ENCODE data around the gene UBA7. TPM values are rescaled to one million over a fixed set of nuclear protein-coding genes. Genes with fewer than 3 reads are reported as not detected.
A peak's percentile ranks its signal among the peaks of the same experiment; 100 is the strongest.
"Not testable (repeated sequence)": the region's sequence is repeated elsewhere in the genome, so short reads cannot be mapped to it uniquely, and the experiment has no call there.

The UBA7 gene
- total RNA-seq, 1 donor from 2014 or later: 23.4 TPM

- peak; percentile 52 to 57 for DNase-seq (ENCODE audit: low read depth in 2 of 2)
These were observed 28.0 kb downstream of the UBA7 start for GRCh38 chr3:49785565-49786356.

GRCh38 chr3:49782277-49782676, 31.5 kb downstream of the UBA7 start:
- DNase-seq (ENCODE audit: low read depth in 2 of 2): not testable (repeated sequence)

GRCh38 chr3:49781415-49782199, 32.1 kb downstream of the UBA7 start:
- DNase-seq (ENCODE audit: low read depth in 2 of 2): no peak

GRCh38 chr3:49780975-49781365, 32.8 kb downstream of the UBA7 start:
- DNase-seq (ENCODE audit: low read depth in 2 of 2): not testable (repeated sequence)

GRCh38 chr3:49780080-49780974, 33.4 kb downstream of the UBA7 start:
- no peak for DNase-seq (ENCODE audit: low read depth in 2 of 2)

GRCh38 chr3:49779358-49780079, 34.2 kb downstream of the UBA7 start:
- DNase-seq (ENCODE audit: low read depth in 2 of 2): no peak

- DNase-seq (ENCODE audit: low read depth in 2 of 2): not testable (repeated sequence)
These were observed 37.7 kb downstream of the UBA7 start for GRCh38 chr3:49776101-49776500.

GRCh38 chr3:49775538-49775937, 38.2 kb downstream of the UBA7 start:
- DNase-seq (ENCODE audit: low read depth in 2 of 2): no peak

GRCh38 chr3:49772703-49773102, 41.0 kb downstream of the UBA7 start:
- no peak for DNase-seq (ENCODE audit: low read depth in 2 of 2)

- no peak for DNase-seq (ENCODE audit: low read depth in 2 of 2)
These were observed 42.3 kb downstream of the UBA7 start for GRCh38 chr3:49771340-49771938.

- DNase-seq (ENCODE audit: low read depth in 2 of 2): no peak
These were observed 43.8 kb downstream of the UBA7 start for GRCh38 chr3:49769926-49770325.

- peak in 1 of 2 donors; percentile 21 for DNase-seq (ENCODE audit: low read depth in 2 of 2)
These were observed 44.4 kb downstream of the UBA7 start for GRCh38 chr3:49769286-49769915.

- no peak for DNase-seq (ENCODE audit: low read depth in 2 of 2)
These were observed 49.8 kb downstream of the UBA7 start for GRCh38 chr3:49763981-49764380.

GRCh38 chr3:49761661-49762060, 52.1 kb downstream of the UBA7 start:
- DNase-seq (ENCODE audit: low read depth in 2 of 2): no peak

GRCh38 chr3:49759226-49759625, 54.5 kb downstream of the UBA7 start:
- DNase-seq (ENCODE audit: low read depth in 2 of 2): no peak

- no peak for DNase-seq (ENCODE audit: low read depth in 2 of 2)
These were observed 56.6 kb downstream of the UBA7 start for GRCh38 chr3:49757197-49757596.

GRCh38 chr3:49756036-49756435, 57.7 kb downstream of the UBA7 start:
- no peak for DNase-seq (ENCODE audit: low read depth in 2 of 2)

Data from lung microvascular endothelial cell (primary cell).